WTC11 (cell line): ENCODE results near the gene FZD2.

ENCODE experiments used
- ATF1 ChIP-seq: sonication (generic); formaldehyde crosslinking; IDR thresholded peaks from 2 replicates; pipeline ENCODE4 v1.8.1; 2023; ENCODE audit warnings: mild to moderate bottlenecking, moderate library complexity, missing genetic modification reagents
- ZNF396 ChIP-seq: fragments of 250-450 bp; sonication (Bioruptor Pico); IDR thresholded peaks from 2 replicates; pipeline ENCODE4 v1.8.0; 2021; ENCODE audit warnings: mild to moderate bottlenecking, moderate library complexity, borderline replicate concordance
- TF ChIP-seq, protein P1 (sequence below): fragments of 200-600 bp; IDR thresholded peaks from 2 replicates; pipeline ENCODE4 v1.8.0; 2022; ENCODE audit warnings: antibody characterized with exemption
- TF ChIP-seq, protein P2 (sequence below): sonication (generic); formaldehyde crosslinking; IDR thresholded peaks from 2 replicates; pipeline ENCODE4 v1.8.0; 2022; ENCODE audit warnings: mild to moderate bottlenecking, missing genetic modification reagents

DNA sequence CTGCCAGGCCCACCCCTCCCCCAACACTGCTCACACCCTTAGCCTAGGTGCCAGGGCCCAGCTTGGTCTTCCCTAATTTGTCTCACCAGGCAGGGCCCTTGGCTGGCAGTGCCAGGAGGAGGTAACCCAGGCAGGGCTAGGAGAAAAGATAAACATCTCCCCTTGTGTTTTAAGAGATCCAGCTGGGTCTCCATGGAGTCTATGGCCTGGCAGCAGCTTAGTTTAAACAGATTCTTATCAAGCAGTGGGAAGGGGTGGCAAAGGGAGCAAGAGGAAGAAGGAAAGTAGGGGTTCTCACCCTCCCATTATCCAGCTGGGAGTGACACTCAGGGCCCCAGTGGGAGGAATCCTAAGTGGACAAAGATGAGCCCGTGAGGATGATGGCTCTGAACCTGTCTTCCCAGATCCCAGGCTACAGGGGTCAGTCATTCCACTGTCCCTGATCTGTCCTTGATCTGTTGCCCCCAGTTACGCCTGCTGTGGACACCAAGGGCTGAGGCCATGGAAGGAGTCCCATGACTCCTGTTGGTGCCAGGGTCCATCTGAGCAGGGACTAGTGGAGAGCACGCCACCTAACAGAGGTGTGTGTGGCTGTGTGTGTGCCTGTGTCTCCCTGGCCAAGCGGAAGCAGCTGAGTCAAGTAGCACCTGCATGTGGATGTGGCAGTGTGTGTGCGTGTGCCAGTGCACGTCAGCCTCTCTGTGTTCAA lies 51.6 kb downstream of the FZD2 start:
- TF ChIP-seq, protein P1, sequence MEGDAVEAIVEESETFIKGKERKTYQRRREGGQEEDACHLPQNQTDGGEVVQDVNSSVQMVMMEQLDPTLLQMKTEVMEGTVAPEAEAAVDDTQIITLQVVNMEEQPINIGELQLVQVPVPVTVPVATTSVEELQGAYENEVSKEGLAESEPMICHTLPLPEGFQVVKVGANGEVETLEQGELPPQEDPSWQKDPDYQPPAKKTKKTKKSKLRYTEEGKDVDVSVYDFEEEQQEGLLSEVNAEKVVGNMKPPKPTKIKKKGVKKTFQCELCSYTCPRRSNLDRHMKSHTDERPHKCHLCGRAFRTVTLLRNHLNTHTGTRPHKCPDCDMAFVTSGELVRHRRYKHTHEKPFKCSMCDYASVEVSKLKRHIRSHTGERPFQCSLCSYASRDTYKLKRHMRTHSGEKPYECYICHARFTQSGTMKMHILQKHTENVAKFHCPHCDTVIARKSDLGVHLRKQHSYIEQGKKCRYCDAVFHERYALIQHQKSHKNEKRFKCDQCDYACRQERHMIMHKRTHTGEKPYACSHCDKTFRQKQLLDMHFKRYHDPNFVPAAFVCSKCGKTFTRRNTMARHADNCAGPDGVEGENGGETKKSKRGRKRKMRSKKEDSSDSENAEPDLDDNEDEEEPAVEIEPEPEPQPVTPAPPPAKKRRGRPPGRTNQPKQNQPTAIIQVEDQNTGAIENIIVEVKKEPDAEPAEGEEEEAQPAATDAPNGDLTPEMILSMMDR, result no peak
- TF ChIP-seq ATF1 (CRISPR knock-in tag) (no peak), ZNF396 (CRISPR knock-in tag) (no peak)
- TF ChIP-seq, protein P2, sequence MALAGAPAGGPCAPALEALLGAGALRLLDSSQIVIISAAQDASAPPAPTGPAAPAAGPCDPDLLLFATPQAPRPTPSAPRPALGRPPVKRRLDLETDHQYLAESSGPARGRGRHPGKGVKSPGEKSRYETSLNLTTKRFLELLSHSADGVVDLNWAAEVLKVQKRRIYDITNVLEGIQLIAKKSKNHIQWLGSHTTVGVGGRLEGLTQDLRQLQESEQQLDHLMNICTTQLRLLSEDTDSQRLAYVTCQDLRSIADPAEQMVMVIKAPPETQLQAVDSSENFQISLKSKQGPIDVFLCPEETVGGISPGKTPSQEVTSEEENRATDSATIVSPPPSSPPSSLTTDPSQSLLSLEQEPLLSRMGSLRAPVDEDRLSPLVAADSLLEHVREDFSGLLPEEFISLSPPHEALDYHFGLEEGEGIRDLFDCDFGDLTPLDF (CRISPR knock-in tag), result no peak
